Measurements from ENCODE around the gene KISS1R.

DNA sequence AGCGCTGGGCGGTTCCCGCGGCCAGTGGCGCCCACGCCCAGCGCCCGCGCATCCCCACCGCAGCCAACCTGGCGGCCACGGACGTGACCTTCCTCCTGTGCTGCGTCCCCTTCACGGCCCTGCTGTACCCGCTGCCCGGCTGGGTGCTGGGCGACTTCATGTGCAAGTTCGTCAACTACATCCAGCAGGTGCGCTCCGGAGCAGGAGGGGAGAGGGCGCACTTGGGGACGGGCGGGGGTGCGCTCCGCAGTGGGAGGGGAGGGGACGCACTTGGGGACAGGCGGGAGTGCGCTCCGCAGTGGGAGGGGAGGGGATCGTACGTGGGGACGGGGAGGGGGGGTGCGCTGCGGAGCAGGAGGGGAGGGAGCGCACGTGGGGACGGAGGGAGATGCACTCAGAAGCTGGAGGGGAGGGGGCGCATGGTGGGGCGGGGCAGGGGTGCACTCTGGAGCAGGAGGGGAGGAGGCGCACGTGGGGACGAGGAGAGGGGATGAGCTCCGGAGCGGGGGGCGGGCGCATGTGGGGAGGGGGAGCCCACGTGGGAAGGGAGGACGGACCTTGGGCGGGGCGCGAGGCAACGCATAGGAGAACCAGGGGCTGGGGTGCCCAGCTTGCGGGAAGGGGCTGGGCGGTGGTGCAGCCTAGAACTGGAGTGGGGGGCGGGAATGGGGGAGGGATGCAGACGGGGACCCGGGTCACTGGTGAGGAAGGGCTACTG lies 1.5 kb downstream of the KISS1R start:
- no peak for TF ChIP-seq POLR2A (IDR thresholded peaks at IDR 0.05; ENCODE audit: low read depth)
- no peak for TF ChIP-seq POLR2AphosphoS5 (IDR thresholded peaks at IDR 0.05)
- TF ChIP-seq, protein P1, sequence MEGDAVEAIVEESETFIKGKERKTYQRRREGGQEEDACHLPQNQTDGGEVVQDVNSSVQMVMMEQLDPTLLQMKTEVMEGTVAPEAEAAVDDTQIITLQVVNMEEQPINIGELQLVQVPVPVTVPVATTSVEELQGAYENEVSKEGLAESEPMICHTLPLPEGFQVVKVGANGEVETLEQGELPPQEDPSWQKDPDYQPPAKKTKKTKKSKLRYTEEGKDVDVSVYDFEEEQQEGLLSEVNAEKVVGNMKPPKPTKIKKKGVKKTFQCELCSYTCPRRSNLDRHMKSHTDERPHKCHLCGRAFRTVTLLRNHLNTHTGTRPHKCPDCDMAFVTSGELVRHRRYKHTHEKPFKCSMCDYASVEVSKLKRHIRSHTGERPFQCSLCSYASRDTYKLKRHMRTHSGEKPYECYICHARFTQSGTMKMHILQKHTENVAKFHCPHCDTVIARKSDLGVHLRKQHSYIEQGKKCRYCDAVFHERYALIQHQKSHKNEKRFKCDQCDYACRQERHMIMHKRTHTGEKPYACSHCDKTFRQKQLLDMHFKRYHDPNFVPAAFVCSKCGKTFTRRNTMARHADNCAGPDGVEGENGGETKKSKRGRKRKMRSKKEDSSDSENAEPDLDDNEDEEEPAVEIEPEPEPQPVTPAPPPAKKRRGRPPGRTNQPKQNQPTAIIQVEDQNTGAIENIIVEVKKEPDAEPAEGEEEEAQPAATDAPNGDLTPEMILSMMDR (IDR thresholded peaks at IDR 0.05) = no peak

Data from esophagus muscularis mucosa (tissue), 3 donors.